Jurkat, Clone E6-1 (cell line): Measurements from ENCODE around the gene ARHGEF6.
"Not testable (repeated sequence)": the region's sequence is repeated elsewhere in the genome, so short reads cannot be mapped to it uniquely, and the experiment has no call there.

Source experiments
- DNase-seq: peaks from one replicate; pipeline ENCODE4 v3.0.0-alpha.2; 2011; ENCODE audit warnings: low read depth, low spot score
- H3K4me3 ChIP-seq: 2 replicates; pipeline ENCODE4 v1.5.1; 2011; ENCODE audit warnings: mild to moderate bottlenecking, low read length, control low read depth, moderate library complexity

Gene ARHGEF6

DNA sequence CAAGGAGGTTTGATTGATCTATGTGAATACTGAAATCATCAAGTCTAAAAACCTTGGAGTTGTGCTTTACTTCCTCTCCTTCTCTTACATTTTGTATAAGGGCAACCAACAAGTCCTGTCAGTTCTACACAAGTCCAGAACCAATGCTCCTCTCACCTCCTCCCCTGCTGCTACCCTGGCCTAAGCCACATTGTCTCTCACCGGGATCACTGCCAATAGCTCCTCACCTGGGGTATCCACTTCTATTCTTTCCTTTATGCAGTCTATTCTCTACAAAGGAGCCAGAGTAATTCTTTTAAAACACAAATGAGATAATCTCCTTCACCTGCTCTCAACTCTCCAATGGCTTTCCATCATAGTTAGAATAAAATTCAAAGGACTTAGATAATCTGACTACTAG is 13.3 kb upstream of the ARHGEF6 start:
- no peak for DNase-seq

DNA sequence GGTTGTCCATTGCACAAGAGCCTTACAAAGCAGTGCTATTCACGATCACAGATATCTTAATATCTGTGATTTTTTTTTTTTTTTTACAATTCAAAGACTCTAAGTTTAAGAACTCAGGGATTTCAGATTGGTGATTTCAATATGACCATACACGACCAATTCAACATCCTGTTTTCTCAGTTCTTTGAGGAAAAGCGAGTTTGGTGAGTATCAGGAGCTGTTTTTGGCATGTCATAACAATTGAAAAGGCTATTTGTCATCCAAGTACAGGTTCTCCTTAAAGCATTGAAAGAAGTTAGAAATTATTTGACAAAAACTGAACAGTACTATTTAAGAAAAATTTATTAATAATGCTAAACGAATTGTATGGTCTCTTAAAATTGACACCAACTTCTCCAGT is 9.1 kb upstream of the ARHGEF6 start:
- DNase-seq: no peak
- H3K4me3 ChIP-seq: no peak overlapping the region

More for the DNA sequence above, 13.3 kb upstream of the ARHGEF6 start:
- H3K4me3 ChIP-seq: no peak overlapping the region

DNA sequence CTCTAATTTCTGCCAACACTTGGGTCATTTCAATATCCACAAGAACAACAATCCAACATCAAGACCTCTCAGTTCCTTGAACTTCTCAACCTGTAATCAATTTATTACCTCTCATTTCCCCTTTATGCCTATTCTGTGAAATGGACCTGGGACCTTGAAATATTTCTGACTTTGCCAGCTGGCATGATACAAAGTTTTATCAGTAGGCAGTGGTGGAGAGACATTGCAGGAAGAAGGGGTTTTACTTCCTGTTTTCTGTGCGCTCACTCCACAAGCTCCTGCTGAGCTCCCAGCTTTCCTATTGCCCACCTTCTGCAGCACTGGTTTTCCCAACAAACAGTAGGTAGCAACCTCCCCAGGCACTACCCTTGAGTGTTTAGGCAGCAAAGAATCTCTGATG is 3.5 kb upstream of the ARHGEF6 start:
- no peak for DNase-seq

DNA sequence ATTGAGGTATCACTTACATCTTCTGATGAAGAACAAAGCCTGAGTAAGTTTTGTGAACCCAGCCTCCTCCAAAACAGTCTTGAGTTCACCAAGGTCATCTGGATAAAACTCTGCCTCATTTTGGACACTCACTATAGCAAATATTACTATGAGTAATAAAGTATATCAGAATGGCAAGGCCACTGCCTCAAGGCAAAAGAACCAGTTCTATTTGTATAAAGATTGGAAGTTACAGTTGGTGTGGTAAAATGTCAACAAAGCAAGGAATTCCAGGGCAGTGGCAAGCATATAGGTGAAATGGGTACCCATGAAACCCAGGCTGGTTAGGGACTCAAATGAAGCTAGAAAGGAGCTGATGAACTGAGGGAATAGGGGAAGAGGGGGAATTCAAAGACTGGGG is 2.4 kb upstream of the ARHGEF6 start:
- DNase-seq: no peak
- no peak overlapping the region for H3K4me3 ChIP-seq

More for the DNA sequence above, 3.5 kb upstream of the ARHGEF6 start:
- no peak overlapping the region for H3K4me3 ChIP-seq

DNA sequence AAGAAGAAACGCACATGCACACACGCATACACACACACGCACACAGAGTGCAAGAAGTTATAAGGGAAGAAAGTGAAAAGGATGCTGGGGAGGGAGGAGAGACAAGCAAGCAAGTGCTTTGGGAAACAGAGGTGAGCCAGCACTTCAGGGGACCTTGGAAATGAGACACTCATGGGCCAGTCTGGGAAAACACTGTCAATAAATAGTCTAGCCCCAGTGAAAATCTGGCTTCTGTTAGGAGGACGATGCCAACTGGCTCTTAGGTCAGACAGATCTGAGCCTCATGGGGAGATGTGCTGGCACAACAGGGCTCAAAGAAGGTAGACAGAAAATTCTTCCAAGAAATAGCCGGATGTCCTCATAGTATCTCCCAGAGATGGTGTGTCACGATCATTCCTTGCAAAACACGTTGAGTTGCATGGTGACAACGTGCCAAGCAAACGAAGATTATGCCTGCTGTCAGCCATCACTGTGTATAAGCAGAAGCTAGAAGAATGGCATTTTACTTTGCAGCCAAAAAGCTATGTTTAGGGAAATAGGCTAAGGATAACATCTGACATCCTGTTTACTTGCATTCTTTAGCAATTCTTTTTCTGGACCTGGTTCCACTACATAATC is 557 bp upstream of the ARHGEF6 start:
- no peak for DNase-seq
- H3K4me3 ChIP-seq: peak overlapping the region; percentile 70

DNA sequence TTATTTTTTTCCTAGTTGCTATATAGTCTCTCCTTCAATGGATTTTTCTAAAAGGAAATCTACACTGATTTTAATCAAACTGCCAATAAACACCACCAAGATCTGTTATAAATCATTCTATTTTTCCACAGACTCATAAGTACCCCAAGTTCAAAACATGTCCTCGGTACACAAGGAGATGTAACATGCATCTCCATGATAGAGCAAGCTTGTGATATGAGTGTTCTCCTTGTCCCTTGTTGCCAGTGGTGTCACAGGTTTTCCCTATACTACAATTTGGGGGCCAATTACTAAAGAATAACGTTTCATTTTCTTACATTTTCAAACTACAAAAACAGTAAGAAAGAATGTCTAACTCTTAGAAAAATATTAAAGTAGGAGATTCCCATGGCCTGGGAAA is 491 bp downstream of the ARHGEF6 start:
- DNase-seq: no peak
- peak overlapping the region; percentile 70 for H3K4me3 ChIP-seq

DNA sequence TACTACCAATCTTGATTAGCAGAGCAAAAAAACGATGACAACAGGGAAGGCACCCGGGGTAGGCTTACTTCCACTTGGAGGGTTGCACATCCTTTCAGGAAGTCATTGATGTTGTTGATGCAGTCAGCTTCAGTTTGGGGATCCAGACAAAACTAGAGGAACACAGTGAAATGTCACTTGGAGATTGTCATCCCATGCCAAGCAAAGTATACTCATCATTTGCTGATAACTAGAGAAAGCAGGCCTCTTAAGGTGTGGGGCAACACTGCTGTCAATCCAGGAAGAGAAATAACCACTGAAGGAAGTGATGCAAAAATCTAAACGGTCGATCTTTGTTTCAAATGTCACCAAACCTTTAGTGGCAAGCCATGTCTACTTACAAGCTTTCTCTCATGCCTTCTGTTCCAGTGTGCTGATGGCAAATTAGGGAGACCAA is 1.4 kb downstream of the ARHGEF6 start:
- peak overlapping the region; percentile 70 for H3K4me3 ChIP-seq
- DNase-seq: peak; percentile 87

DNA sequence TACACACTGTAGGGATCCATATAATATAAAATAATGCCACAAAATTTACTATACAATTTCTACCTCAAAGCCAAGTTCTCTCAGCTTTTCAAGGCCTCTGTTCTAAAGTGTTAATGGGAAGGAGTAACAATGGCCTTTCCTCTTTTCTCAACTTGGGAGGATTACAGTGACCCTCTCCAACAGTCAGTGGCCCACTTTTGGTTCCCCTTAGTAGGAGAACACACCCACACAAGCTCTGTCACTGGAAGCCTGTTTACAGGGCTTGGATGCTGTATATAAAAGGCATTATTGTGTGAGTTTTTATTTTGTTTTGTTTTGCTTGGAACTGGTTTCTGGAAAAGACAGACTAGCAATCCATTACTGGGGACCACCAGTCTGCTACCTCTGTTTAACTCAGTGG is 1.8 kb downstream of the ARHGEF6 start:
- no peak for DNase-seq
- H3K4me3 ChIP-seq: peak overlapping the region; percentile 70

DNA sequence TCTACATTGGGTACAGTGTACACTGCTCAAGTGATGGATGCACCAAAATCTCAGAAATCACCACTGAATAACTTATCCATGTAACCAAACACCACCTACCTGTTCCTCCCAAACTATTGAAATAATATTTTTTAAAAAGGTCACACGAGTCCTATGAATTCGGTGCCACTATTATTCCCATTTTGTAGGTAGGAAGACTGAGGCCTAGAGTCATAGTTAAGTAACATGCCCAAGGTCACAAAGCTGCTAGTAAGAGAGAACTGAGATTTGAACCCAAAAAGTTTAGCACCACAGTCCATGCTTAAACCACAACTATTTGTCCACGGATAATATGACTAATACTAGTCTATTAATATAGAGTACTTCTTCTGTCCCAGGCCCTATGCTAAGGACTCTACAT is 2.7 kb downstream of the ARHGEF6 start:
- H3K4me3 ChIP-seq: no peak overlapping the region
- DNase-seq: no peak

DNA sequence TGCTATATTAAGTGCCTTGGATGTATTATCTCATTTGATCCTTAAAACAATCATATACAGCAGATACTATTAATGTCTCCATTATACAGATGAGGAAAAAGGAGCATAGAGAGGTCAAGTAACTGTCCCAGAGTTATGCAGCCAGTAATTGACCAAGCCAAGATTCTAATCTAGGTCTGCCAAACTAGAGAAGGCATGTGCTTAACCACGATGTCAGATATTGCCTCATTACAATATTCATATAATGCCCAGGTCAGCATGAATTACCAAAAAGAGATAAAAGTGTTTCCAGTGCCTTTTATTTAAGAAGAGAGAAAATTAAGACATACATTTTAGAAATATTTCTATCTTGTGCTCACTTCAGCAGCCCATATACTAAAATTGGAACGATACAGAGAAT is 7.1 kb downstream of the ARHGEF6 start:
- DNase-seq: no peak
- no peak overlapping the region for H3K4me3 ChIP-seq

DNA sequence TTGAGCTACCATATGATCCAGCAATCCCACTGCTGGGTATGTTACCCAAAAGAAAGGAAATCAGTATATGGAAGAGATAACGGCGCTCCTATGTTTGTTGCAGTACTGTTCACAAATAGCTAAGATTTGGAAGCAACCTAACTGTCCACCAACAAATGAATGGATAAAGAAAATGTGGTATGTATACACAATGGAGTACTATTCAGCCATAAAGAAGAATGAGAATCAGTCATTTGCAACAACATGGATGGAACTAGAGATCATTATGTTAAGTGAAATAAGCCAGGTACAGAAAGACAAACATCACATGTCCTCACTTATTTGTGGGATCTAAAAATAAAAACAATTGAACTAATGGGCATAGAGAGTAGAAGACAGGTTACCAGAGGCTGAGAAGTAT is 8.9 kb downstream of the ARHGEF6 start:
- H3K4me3 ChIP-seq, DNase-seq: not testable (repeated sequence)

DNA sequence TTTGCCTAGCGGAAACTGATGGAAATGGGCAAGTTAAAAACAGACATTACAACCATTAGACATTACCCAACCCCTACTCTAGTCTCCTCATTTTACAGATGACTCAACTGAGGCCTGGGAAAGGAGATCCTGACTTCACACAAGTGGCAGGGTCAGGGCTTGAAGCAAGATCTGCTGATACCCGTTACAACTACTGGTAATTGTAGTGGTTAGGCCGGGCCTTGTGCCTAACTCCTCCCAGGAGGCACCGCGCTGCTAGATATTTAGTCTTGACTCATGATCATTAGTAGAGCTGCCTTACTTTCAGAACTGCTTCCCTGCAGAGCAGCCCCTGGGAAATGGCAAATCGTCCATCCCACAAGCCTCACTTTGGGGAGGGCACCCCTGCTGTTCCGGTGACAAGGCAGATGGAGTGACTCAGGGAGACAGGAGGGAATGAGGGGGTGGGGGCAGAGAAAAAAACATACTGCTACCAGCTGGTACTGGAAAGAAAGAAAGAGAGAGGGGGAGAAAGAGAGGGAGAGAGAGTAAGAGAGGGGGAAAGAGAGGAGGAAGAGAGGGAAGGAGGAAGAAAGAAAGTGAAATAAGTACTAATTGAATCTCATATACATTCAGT is 12.2 kb downstream of the ARHGEF6 start:
- no peak for DNase-seq
- H3K4me3 ChIP-seq: no peak overlapping the region

DNA sequence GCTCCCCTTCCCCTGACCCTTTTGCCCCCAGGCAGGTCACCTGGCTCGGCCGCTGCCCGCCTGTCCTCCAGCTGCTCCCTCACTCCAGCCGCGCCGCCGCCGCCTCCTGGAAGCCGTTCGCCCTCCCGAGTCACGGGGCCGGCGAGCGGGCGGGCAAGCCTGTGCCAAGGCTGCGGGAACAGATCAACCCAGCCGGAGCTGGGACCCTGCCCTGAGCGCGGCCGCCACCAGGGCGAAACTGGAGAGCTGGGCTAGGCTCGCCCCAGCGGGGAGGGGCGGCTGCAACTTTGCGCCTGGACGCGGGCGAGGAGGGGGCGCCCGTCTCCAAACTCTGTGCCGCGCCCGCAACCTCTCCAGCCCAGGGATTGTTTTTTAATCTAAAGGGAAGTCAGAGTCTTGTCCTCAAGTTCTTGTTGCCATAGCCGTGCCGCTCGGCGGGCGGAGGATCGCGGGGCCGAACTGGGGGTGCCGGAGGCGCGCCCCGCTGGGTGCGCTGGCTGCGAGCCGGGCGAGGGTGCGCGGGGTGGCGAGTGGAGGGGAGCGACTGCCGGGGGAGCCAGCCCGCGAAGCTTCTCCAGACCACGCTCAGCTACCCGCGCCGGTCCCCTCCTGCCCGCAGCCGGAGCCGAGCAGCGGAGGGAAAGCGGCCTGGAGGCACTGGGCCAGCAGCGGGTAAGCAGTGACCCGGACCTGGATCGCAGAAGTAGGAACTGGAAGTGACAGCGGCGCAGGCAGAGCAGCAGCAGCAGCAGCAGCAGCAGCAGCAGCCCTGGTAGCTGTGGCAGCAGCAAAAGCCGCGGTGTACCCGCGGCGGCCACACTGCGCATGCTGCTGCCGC is 13.4 kb downstream of the ARHGEF6 start:
- H3K4me3 ChIP-seq: no peak overlapping the region
- DNase-seq: no peak

DNA sequence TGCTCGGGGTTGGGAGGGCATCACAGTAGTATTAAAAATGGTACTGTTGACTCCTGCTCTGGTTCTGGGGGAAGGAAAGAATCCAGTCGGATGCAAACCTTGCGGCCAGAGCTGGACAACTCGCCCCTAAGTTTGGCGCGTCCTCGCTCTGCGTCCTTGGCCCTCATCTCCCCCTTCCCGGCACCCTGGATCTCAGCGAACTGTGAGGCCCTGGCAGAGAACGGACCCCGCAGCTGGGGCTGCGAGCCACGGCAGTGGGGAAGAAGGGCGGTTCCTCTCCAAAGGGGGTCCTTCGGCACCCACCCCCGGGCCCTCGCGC is 14.0 kb downstream of the ARHGEF6 start:
- no peak overlapping the region for H3K4me3 ChIP-seq
- DNase-seq: no peak

DNA sequence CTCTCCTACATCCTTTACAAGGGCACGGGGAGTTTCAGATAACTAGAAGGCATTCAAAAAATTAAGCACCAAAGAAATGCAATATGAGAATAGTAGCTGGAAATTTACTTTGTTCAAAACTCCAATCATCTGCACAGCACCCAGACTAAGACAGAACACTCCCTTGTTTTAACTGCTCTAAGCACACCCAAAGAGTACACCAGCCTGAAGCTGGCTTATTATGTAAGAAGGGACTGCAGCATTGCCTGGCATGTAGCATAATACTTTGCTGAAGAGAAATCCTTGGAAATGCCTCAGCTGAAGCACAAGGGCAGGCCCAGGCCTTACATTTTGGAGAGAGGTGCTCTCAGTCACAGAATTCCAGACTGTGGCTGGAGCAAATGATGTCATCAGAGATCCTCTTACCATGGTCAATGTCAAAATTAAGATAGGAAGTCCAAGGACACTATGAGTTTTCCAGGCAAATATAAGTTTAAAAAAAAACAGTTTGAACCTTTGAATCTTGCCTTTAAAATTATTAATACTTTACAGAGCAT is 14.8 kb downstream of the ARHGEF6 start:
- DNase-seq: no peak
- H3K4me3 ChIP-seq: no peak overlapping the region

DNA sequence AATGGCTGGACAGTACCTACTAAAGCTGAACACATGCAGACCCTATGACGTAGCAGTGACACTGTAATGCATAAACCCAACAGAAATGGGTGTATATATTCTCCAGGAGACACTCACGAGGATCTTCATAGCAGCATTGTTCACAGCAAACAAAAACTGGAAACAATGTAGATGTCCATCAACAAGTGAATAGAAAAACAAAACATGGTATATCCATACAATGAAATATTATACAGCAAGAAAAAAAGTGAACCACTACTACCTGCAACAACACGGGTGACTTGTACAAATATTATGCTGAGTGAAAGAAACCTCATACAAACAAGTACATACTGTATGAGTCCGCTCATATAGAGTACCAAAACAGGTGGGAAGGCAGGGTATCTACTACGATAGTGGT is 16.5 kb downstream of the ARHGEF6 start:
- H3K4me3 ChIP-seq: no peak overlapping the region
- DNase-seq: no peak

DNA sequence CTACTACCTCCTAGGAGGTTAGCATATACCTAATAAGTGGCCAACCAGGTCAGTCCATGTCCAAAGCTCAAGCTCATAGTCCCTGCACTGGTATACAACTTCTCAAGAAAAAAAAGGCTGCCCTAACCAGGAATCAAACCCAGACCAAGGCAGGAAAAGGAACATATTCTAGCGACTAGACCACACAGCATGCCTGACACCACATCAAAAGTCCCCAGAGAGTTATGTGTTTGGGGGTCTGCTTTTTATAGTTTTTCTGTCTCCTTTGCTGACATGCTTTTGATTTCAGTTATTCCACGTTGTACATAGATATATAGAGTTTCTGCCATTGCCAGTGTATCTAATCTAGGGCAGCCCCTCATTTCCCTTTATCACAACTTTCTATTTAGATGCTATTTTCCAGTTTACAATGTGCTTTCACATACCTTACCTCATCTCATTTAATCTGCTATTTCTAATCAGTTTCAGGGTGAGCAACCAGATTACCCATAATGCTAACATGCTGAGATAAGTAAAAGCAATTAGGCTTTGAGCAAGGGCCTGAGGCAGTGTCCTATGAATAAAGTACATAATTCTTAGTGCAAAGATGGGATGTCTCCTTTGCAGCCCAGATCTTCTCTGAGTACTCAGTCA is 17.8 kb downstream of the ARHGEF6 start:
- H3K4me3 ChIP-seq: no peak overlapping the region; the same call in 1 of the 2 replicates

DNA sequence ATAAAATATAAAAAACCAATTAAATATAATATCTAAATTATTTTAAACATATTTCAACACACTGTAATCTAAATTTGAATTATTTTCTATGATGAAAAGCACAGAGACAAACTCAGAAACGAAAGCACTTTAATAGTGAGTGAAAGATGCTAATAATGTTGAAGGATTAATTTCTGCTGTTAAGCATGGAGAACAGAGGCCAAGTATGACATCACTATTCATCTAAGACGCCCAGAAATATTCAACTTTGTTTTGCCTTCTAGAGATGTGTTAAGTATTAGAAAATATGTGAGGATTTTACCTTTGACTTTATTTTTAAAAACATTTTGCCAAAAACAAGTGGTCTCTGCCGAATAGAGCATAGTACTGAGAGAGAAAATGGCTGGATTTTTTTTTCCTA is 19.3 kb downstream of the ARHGEF6 start:
- no peak for DNase-seq
- no peak overlapping the region for H3K4me3 ChIP-seq

More for the DNA sequence above, 17.8 kb downstream of the ARHGEF6 start:
- peak; percentile 83 for DNase-seq

DNA sequence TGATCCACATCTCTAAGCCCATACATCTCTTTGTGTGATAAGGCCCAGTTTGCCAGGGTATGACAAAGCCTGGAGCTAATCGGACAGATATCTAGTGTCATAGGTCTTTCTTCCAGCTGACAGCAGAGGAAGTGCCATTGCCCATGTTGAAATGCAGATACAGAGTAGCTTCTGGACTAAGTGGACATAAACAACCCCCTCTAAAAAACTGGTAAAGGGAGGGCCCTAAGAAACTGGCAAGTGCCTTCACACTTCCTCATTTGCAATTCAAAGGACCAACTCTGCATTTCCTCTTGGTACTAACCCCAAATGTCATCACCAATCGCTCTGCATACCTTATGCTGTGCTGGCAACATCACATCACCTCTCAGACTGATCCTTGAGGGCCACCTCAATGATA is 20.8 kb downstream of the ARHGEF6 start:
- no peak overlapping the region for H3K4me3 ChIP-seq
- no peak for DNase-seq

DNA sequence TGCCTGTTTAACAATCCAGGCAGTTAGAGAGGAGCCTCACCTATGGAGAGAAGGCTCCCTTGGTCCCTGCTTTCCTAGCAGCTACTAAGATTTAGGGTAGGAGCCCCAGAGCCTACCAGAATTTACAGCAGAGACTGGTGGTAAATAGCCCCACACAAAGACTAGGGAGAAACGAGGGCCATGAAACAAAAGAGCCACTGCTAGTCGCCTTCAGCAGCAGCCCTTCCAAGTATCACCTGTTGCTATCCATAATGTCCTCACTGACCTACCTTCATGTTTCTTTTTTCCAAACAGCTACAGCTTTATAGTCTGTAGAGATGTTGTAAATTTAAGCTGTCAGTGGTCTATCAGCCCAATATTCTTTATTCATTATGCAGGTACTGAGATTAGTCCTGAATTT is 25.3 kb downstream of the ARHGEF6 start:
- no peak for DNase-seq
- H3K4me3 ChIP-seq: no peak overlapping the region
